Raji (cell line): ENCODE results near the gene TC2N.
A peak's percentile ranks its signal among the peaks of the same experiment; 100 is the strongest.

ENCODE experiments used
- POLR2A ChIP-seq: IDR thresholded peaks from 2 replicates; pipeline ENCODE4 v1.6.1; 2011; ENCODE audit warnings: low read depth, low read length, control low read depth; ENCODE audit not compliant: insufficient read depth

Gene TC2N

DNA sequence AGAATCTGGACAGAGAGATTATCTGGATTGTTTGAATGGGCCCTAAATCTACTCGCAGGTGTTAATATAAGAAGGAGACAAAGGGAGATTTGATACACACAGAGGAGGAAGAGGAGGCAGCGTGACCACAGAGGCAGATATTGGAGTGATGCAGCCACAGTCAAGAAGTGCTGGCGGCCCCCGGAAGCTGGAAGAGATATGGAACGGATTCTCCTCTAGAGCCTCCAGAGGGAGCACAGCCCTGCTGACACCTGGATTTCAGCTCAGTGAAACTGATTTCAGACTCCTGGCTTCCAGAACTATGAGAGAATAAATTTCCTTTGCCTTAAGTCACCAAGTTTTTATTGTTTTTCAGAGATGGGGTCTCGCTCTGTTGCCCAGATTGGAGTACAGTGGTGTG is 9.2 kb upstream of the TC2N start:
- TF ChIP-seq POLR2A, result no peak

DNA sequence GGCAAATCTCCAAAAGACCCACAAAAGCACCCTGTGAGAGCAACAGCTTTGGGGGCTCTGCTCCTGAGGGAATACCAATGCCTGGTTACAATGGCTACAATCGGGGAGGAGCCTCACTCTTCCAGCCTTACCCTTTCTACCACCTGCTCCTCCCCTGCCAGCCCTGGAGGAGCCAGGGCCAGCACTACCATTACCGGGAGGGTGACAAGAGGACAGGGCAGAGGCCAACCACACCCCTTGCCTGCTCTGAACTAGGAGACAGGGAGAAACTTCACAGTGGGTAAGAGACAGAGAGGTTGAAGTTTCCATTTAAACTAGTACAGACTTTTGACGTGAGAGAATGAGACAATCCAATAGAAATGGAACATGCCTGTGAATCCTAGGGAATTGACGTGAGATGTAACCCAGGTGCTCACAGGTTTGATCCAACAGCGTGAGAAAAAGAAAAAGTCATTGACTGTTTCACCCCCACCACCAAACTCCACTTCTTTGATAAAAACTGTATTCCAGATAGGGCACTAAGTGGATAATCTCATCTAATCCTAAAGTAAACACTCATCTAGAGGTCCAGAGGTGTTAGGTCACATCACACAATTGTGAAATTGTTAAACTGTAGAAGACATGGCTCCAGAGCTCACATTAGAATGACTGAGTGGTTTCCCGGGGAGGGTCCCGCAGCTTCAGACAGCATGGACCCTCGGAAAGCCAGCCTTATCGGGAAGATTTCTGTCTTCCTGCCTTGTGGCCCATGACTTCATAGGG is 8.4 kb upstream of the TC2N start:
- no peak for TF ChIP-seq POLR2A

DNA sequence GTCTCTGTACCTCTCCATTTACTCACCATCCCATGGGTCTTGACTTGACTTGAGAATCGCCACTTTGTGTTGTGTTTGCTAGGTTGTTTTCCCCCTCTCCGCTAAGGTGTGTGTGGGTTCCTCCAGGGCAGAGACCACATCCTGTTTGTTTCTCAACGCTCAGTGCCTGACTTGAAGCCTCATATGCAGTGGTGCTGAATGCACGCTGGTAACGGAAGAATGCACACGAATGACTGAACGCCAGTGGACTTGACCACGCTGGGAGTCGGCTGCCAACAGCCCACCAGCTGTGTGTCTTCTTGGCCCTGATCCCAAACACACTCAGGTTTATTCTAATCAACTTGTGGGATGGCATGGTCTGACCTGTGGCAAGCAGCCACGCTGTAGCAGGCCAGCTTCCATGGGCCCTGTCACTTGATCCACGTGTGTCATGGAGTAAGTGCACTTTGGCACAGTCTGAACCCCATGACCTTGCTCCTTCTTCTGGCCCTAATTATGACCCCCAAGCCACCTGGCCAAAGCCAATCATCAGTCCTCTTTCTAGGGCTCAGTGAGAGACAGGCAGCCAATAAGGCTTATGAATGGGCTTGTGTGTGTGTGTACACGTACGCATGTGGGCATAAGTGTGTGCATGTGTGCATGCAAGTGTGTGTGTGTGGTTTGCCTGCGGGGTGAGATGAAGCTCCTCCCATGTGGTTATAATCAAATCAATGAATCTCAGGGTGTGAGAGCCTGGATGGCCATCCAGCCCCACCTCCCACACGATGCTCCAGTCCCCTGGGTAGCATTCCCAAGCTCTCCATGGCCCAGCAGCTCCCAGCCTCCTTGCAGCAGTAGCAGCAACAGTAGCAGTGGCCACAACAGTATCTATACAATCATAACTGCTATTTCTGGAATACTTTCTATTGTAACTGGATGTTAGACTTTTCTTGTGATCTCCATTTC is 6.4 kb upstream of the TC2N start:
- TF ChIP-seq POLR2A, result no peak

DNA sequence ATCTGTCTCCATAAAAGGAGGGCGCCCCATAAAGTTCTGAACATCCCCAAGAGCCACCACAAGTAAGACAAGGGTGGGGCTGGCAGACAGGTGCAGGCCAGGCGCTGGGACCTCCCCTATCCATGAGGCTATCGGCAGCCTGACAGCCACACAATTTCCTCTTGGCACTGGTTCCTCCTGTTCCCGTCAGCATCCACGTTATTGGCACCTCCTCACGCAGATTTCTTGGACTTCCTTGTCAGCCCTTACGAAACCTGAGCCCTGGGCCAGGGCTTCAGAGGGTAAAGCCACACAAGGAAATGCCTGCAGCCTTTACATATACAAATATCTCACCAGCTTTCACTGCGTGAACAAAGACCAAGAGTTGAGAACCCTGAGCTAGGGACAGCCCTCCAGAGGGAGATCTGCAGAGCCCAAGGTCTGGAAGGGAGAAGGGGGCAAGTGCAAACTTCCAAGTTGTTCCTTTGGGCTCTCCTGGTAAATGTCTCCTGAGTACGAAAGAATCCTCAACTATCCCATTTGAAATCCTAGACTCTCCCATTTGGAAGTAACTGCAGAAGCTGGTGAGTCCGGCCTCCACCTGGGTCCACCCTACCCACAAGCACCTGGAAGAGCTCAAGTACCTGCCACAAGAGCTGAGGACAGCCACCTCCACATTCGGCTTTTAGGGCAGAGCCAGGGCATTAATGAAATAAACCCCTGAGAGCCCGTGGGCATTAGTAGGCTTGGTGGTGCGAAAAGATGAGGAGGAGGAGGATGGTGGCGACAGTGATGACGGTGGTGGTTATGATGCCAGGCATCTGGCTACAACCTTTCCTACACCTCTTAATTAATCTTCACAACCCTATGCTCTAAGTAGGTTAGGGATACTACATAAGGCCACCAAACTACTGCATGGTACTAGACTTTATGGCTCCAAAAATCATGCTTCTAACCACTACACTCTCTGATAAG is 5.5 kb upstream of the TC2N start:
- peak; percentile 34; the same call in 1 of the 2 replicates for TF ChIP-seq POLR2A

DNA sequence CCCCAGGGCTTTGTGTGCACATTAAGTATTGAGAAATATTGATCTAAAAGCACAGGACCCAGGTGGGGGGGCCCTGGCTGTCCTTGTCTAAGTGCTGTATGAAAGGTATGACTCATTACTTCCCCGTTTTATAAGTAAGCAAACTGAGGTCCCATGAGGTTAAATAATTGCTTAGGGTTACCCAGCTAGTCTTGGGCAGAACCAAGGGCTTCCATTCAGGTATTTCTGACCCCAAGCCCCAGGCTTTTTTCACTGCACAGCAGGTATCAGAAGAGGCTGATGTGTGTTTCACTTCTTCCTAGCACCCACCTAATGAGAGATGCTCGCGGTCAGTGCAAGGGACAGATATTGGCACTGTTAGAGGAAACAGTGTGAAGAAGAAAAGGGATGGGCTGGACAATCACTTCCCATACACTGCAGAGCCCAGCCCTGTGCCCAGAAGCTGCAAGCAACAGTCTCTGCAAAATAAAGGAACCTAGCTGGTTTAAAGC is 4.7 kb upstream of the TC2N start:
- TF ChIP-seq POLR2A, result no peak

DNA sequence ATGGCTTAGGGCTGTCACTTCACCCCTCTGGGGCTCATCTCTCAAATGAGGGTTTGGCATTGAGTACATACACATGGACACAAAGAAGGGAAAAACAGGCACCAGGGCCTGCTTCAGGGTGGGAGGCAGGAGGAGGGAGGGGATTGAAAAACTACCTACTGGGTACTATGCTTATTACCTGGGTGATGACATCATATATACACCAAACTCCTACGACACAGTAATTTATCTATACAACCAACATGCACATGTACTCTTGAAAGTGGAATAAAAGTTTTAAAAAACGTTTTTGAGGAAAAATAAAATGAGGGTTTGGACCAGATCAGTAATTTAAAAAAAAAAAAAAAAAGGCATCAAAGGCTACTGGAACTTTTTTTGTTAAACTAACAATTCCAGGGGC is 3.6 kb upstream of the TC2N start:
- no peak for TF ChIP-seq POLR2A

DNA sequence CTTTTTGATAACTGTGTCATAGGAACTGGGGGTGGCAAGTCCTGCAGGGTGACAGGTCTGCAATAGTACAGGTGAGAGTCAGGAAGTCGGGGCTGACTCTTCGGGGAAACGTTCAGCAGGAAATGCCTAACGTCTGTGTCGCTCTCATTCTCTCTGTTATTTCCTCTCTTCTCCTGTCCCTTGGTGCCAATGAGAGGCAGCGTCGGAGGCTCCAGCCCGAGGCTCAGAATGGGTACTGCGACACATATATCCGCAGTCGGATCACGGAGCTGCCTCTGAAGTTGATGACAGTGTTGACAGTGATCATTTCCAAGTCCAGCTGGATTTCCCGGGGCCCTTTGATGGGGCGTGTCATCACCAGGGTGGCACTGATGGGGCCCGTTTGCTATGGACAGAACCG is 2.7 kb upstream of the TC2N start:
- no peak for TF ChIP-seq POLR2A

DNA sequence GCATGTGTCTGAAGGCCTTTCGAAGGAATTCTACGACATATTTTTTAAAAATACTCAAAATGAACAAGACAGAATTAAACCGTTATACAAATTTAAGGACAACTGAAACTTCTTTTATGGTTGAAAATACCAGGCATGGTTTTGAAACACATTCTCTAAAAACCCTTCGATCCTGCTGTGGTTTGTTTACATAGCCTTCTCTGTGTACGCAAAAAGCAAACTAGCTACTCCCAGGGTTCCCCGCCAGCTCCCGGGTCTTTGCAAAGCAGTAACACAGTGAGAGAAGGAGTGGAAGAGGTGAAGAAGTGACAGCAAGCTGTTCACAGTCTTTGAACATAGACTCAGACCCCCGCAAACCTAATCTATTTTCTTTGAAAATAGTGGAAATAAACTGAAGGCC is 2.2 kb upstream of the TC2N start:
- no peak for TF ChIP-seq POLR2A

DNA sequence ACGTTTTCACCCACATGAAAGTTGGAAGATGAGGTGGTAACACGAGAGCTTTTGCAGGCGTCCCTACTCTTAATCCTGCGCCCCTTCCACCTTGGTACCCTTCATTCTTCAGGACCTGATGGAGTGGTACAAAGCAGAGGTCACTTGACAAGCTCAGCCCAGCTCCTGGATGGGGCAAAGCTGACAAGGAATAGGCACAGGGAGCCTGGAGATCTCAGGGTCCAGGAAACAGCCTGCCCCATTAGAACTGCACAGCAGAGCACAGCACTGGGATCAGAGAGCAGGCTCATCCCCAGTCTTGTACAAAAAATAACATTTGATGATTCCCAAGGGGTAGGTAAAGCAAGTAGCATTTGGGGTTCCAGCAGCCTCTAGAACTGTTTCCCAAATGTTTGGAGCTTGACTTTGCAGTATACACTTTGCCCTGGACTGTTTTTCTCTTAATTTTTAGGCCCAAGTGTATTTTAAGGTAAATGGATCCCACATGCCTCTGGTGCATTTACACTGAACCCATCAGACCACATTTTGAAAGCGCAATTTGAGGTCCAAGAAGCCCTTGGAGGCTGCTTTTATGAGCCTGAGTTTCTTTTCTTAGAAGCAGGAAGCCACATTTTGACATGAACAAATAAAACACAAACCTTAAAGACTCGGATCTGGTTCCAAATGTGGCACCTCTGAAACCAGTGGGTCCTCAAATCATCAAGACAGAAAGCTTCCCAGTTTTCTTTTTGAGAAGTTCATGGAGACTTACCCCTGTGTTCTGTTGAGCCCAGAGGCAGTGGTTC is 633 bp downstream of the TC2N start:
- no peak for TF ChIP-seq POLR2A

DNA sequence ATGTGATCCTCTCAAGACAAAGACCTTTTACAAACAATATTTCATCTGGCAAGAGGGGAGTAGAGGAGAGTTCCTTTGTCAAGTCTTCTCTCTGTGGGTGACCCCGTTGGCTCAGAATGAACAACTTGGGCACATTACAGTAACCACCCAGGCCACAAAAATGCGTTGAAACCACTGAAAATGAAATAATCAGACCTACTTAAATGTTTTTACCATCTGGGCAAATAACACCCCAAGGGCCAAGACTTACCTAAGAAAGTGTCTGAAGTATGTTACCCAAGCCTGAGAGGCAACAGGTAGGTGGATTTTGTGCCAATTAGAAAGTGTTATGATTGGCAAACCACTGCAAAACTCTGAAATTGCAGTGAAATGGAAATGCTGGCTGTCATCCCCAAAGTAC is 1.3 kb downstream of the TC2N start:
- TF ChIP-seq POLR2A, result no peak

DNA sequence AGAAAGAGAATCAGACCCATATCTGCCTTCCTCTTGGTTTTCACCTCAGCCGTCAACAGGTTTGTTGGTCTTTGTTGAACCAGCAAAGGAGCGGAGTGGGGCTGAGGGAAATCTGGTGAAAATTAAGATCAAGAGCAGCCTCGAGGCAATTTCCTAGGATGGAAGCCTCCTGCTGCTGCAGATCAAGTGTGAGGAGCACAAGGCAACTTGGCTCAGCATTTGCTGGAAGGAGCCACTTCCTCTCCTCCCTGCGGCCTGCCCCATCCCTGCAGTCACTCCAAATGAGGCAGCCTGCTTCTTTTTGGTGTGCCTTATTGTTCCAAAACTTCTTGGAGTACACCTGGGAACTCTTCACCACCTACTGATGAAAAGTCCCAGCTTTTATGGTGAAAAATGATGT is 4.9 kb downstream of the TC2N start:
- TF ChIP-seq POLR2A, result no peak

DNA sequence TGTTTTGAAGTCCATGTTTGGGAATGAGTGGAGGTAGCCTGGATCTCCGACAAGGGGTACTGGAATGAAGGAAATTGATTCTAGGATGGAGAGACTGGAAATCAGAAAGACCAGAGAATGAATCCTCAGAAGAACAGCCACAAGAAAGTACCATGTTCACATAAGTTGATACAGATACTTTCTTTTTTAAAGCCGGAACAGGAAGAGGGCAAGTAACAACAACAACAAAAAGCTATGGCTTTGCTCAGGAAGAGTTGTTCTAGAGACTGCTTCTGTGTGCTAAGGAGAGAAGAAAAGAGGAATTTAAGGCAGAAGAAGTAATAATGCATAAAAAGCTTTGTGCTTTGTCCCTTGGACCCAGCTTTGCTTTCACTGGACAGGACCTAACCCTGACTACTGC is 6.2 kb downstream of the TC2N start:
- no peak for TF ChIP-seq POLR2A

DNA sequence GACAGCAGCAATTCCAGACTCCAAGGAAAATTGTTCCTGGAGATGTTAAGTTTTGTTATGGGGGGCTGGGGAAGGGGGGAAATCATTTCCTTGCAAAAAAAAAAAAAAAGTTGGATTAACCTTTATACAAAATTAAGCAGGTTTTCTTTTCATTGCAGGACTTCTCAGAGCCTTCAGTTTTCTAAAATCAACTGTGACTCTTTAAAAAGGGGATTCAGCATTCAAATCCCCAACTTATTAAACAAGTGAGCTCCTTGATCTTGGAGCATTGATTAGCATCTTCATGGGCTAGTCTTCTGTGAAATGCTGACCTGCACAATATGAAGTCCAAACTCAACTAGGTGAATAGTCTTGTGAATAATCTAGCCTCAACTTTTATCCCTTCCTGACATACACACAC is 7.1 kb downstream of the TC2N start:
- no peak for TF ChIP-seq POLR2A
